Tibial nerve (tissue), 4 donors: Measurements from ENCODE around the gene PIMREG. TPM values are rescaled to one million over a fixed set of nuclear protein-coding genes. Genes with fewer than 3 reads are reported as not detected.

Experiments used
- DNase-seq, 2 donors: peaks; one replicate each; pipeline ENCODE4 v3.0.0-alpha.2; 2019; ENCODE audit warnings: low spot score in 2 of 2
- H3K27ac ChIP-seq, 4 donors: fragments of 200-600 bp; sonication (generic) in 3 of 4; one replicate each; pipeline ENCODE4 v1.5.1; 2017 to 2019; ENCODE audit warnings: mild to moderate bottlenecking in 1 of 4
- H3K27me3 ChIP-seq, 2 donors: fragments of 200-600 bp; sonication (generic) in 1 of 2; one replicate each; pipeline versions ENCODE4 v1.5.1 to v1.6.0; 2017 to 2019
- H3K36me3 ChIP-seq, 3 donors: fragments of 200-600 bp; sonication (generic); one replicate each; pipeline ENCODE4 v1.5.1; 2018 to 2019
- H3K4me1 ChIP-seq, 4 donors: fragments of 200-600 bp; sonication (generic) in 3 of 4; one replicate each; pipeline ENCODE4 v1.5.1; 2017 to 2019
- H3K4me3 ChIP-seq, 4 donors: fragments of 200-600 bp; sonication (generic) in 3 of 4; one replicate each; pipeline ENCODE4 v1.5.1; 2017 to 2019; ENCODE audit warnings: mild to moderate bottlenecking in 1 of 4, moderate library complexity in 1 of 4
- H3K9me3 ChIP-seq, 4 donors: fragments of 200-600 bp; sonication (generic) in 3 of 4; one replicate each; pipeline ENCODE4 v1.5.1; 2017 to 2019
- EP300 ChIP-seq, 2 donors: sonication (generic); formaldehyde crosslinking; IDR thresholded peaks; one replicate each; pipeline ENCODE4 v1.6.1; 2017; ENCODE audit warnings: antibody characterized with exemption in 2 of 2, mild to moderate bottlenecking in 1 of 2
- POLR2A ChIP-seq, 2 donors: fragments of 450-650 bp; IDR thresholded peaks; one replicate each; pipeline ENCODE4 v1.6.1; 2017; ENCODE audit warnings: antibody characterized with exemption in 2 of 2, mild to moderate bottlenecking in 2 of 2, moderate library complexity in 2 of 2
- WGBS, 2 donors: methylation state at CpG; one replicate each; pipeline ENCODE4 v1.1.5; 2018; 5-methylcytosine and 5-hydroxymethylcytosine counted together
- total RNA-seq, 4 donors: library from RNA; depleted of rRNA; stranded (reverse); fragments of >200 nt; gene quantifications; one replicate each; pipeline ENCODE4 v1.1.0, GENCODE V29; 2016
- TF ChIP-seq, protein P1 (sequence below), 5 experiments: fragments of 200-600 bp in 3 of 5; fragments of 450-650 bp in 2 of 5; sonication (generic) in 3 of 5; IDR thresholded peaks; one replicate each; pipeline ENCODE4 v1.5.1; 2016 to 2019; ENCODE audit warnings: antibody characterized with exemption in 5 of 5, mild to moderate bottlenecking in 3 of 5, moderate library complexity in 2 of 5

The PIMREG gene
- total RNA-seq, 4 donors from 2014 or later = 0.42 to 0.59 TPM; not detected in 2

DNA sequence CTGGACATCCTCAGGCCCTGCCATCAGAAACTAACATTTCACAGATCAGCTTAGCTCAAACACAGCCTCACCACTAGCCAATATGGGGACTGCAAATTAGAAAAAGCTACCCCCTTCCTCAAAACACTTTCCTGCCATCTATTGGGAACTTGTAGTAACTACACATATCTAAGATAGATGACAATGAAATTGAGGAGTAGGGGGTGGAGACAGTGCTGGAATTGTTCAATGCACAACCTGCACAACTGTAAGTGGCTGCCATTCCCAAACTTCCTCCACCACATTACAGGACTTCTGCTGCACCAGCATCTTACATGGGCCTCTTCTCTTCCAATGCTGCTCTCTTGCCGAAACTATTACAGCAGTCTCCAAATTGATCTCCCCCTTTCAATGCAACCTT lies 31.2 kb upstream of the PIMREG start:
- no peaks in the 10 kb centered on the region for H3K36me3 ChIP-seq
- WGBS, 2 donors = 97 to 100% methylated on average over 1 of the region's 1 CpG
- DNase-seq = no peak
- TF ChIP-seq EP300 (IDR thresholded peaks at IDR 0.05) (no peak), POLR2A (IDR thresholded peaks at IDR 0.05) (no peak)
- TF ChIP-seq, protein P1, sequence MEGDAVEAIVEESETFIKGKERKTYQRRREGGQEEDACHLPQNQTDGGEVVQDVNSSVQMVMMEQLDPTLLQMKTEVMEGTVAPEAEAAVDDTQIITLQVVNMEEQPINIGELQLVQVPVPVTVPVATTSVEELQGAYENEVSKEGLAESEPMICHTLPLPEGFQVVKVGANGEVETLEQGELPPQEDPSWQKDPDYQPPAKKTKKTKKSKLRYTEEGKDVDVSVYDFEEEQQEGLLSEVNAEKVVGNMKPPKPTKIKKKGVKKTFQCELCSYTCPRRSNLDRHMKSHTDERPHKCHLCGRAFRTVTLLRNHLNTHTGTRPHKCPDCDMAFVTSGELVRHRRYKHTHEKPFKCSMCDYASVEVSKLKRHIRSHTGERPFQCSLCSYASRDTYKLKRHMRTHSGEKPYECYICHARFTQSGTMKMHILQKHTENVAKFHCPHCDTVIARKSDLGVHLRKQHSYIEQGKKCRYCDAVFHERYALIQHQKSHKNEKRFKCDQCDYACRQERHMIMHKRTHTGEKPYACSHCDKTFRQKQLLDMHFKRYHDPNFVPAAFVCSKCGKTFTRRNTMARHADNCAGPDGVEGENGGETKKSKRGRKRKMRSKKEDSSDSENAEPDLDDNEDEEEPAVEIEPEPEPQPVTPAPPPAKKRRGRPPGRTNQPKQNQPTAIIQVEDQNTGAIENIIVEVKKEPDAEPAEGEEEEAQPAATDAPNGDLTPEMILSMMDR (IDR thresholded peaks at IDR 0.05) = no peak
- no peak overlapping the region for H3K4me3 ChIP-seq
- H3K27me3 ChIP-seq = no peaks in the 10 kb centered on the region
- H3K4me1 ChIP-seq = no peaks in the 10 kb centered on the region
- peaks cover 0 to 8% (median 0%) of the 10 kb centered on the region in 4 donors for H3K9me3 ChIP-seq
- no peak overlapping the region for H3K27ac ChIP-seq

- no peaks in the 10 kb centered on the region for H3K36me3 ChIP-seq
- peaks cover 0 to 8% (median 0%) of the 10 kb centered on the region in 4 donors for H3K9me3 ChIP-seq
- H3K4me1 ChIP-seq = no peaks in the 10 kb centered on the region
- H3K27me3 ChIP-seq = no peaks in the 10 kb centered on the region
- DNase-seq = no peak
- TF ChIP-seq POLR2A (IDR thresholded peaks at IDR 0.05) = no peak
- 74 to 75% methylated on average over 8 of the region's 8 CpGs for WGBS, 2 donors
- H3K27ac ChIP-seq = no peak overlapping the region
- H3K4me3 ChIP-seq = no peak overlapping the region
Observed at GRCh38 chr17:6415616-6416015, 28.6 kb upstream of the PIMREG start.

DNA sequence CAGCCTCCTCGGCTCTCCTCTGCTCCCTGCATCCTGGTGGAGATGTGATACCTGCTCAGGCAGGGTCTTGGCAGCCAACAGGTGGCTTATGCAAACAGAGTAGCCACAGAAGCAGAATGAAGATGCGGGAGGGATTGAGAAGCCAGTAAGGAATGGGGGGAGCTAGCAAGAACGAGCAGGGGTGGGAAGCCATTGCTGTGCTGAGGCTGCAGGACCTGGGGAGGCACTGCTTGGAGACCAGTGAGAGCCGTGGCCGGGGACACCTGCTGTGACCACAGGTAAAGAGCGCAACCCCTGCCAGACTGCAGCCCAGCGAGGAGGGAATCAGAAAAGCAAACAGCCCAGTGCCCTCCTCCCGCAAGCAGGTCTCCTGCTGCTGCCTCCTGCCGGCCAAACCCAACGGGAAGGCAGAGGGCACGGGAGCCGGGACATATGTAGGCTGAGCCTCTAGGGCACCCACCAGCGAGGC lies 24.0 kb upstream of the PIMREG start:
- no peaks in the 10 kb centered on the region for H3K36me3 ChIP-seq
- no peaks in the 10 kb centered on the region for H3K27me3 ChIP-seq
- 13 to 28% methylated on average over 13 of the region's 13 CpGs for WGBS, 2 donors
- TF ChIP-seq EP300 (IDR thresholded peaks at IDR 0.05) (no peak), POLR2A (IDR thresholded peaks at IDR 0.05) (no peak)
- TF ChIP-seq, protein P1 (IDR thresholded peaks at IDR 0.05) = no peak
- H3K9me3 ChIP-seq = no peaks in the 10 kb centered on the region
- H3K4me3 ChIP-seq = no peak overlapping the region
- DNase-seq = no peak
- H3K4me1 ChIP-seq = no peaks in the 10 kb centered on the region
- H3K27ac ChIP-seq = no peak overlapping the region

- no peaks in the 10 kb centered on the region for H3K4me1 ChIP-seq
Observed at GRCh38 chr17:6421700-6422604, 22.3 kb upstream of the PIMREG start.

DNA sequence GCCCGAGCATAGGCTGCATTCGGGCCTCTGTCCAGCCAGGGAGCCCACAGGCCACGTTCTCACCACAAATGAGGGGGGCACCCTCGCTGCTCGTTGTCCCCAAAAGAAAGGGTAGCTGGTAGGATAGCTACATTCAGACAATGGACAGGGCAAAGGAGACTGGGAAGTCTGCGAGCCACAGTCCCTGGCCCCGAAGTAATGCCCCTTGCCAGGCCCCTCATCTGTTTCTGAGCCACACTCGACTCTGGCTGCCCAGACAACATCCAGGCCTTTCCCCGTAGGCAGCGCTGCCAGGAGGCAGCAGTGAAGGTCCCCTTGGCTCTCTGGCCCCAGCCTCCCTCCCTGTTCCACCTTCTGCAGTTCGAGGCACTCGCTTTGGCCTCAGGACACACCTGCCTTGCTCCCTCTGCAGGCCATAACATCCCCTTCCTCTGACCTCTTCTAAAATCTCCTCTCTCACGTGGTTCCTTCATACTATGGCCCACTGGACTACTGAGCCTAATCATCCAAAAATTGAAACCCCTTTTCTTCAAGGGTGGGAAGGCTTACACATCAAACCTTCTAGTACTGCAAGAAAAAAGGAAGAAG lies 21.5 kb upstream of the PIMREG start:
- TF ChIP-seq, protein P1 (IDR thresholded peaks at IDR 0.05) = no peak
- no peak for TF ChIP-seq POLR2A (IDR thresholded peaks at IDR 0.05)
- TF ChIP-seq EP300 (IDR thresholded peaks at IDR 0.05) = no peak
- H3K36me3 ChIP-seq = no peaks in the 10 kb centered on the region
- no peaks in the 10 kb centered on the region for H3K9me3 ChIP-seq
- peaks cover 0 to 5% (median 0%) of the 10 kb centered on the region in 4 donors for H3K4me1 ChIP-seq
- no peak overlapping the region for H3K4me3 ChIP-seq
- H3K27ac ChIP-seq = no peak overlapping the region
- no peak for DNase-seq
- WGBS, 2 donors = 64 to 71% methylated on average over 13 of the region's 13 CpGs
- no peaks in the 10 kb centered on the region for H3K27me3 ChIP-seq

More at GRCh38 chr17:6421700-6422604, 22.3 kb upstream of the PIMREG start:
- DNase-seq = peak; percentile 50 to 68
- no peak for TF ChIP-seq POLR2A (IDR thresholded peaks at IDR 0.05)
- TF ChIP-seq, protein P1 (IDR thresholded peaks at IDR 0.05) = peak; percentile 69 to 84 (median 78)
- no peaks in the 10 kb centered on the region for H3K36me3 ChIP-seq
- no peaks in the 10 kb centered on the region for H3K9me3 ChIP-seq
- WGBS, 2 donors = 23 to 25% methylated on average over 13 of the region's 13 CpGs
- H3K27ac ChIP-seq = no peak overlapping the region
- no peaks in the 10 kb centered on the region for H3K27me3 ChIP-seq
- no peak overlapping the region for H3K4me3 ChIP-seq
